Stimulated activated naive CD8-positive, alpha-beta T cell treated with anti-CD3 and anti-CD28 coated beads, Interleukin-15, amount 100 ng/mL, for 72 hours (primary cell): ENCODE data around the gene KIF4A.
A peak's percentile ranks its signal among the peaks of the same experiment; 100 is the strongest.

ENCODE experiments used
- ATAC-seq: fragments of 150-1000 bp; cut with Tn5 transposase; 2 replicates; pipeline ENCODE4 v1.10.0; 2021; ENCODE audit warnings: mild to moderate bottlenecking, moderate library complexity
- DNase-seq, 2 donors: peaks; one replicate each; pipeline ENCODE4 v3.0.0; 2021 to 2022
- H3K27ac Mint-ChIP-seq, 2 donors: one replicate each; pipeline ENCODE4 v1.8.0; 2022; ENCODE audit warnings: mild to moderate bottlenecking in 2 of 2, mixed read lengths in 2 of 2, moderate library complexity in 2 of 2
- H3K27me3 Mint-ChIP-seq: one replicate; pipeline ENCODE4 v1.8.0; 2022; ENCODE audit warnings: mixed read lengths
- H3K4me1 Mint-ChIP-seq: one replicate; pipeline ENCODE4 v1.8.0; 2022; ENCODE audit warnings: mild to moderate bottlenecking, mixed read lengths
- H3K4me3 Mint-ChIP-seq, 2 donors: one replicate each; pipeline ENCODE4 v1.8.0; 2022; ENCODE audit warnings: mild to moderate bottlenecking in 2 of 2, mixed read lengths in 2 of 2, moderate library complexity in 1 of 2
- H3K9me3 Mint-ChIP-seq, 2 donors: one replicate each; pipeline ENCODE4 v1.8.0; 2022; ENCODE audit warnings: mixed read lengths in 2 of 2

KIF4A gene

DNA sequence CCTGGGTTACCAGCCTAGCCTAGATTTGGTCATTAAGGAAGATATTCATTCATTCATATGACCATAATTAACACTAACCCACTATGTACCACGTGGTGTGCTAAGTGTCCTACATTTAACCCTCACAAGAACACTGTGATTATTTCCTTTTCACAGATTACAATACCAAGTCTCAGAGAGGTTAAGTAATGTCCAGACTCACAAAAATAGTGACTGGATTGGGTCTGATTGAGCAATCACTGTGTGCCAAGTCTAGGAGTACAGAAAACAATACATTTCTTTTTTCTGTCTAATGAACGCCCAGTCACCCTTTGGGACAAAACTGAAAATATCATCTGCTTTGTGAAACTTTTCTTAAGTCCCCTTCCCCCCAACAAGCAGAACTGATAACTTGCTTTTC, 147.1 kb downstream of the KIF4A start:
- ATAC-seq, result no peak
- no peak for DNase-seq
- no peak overlapping the region for H3K27ac Mint-ChIP-seq
- no peaks in the 10 kb centered on the region for H3K9me3 Mint-ChIP-seq
- H3K4me1 Mint-ChIP-seq, result peaks cover 34% of the 10 kb centered on the region
- no peak overlapping the region for H3K4me3 Mint-ChIP-seq
- peaks cover 37% of the 10 kb centered on the region for H3K27me3 Mint-ChIP-seq

DNA sequence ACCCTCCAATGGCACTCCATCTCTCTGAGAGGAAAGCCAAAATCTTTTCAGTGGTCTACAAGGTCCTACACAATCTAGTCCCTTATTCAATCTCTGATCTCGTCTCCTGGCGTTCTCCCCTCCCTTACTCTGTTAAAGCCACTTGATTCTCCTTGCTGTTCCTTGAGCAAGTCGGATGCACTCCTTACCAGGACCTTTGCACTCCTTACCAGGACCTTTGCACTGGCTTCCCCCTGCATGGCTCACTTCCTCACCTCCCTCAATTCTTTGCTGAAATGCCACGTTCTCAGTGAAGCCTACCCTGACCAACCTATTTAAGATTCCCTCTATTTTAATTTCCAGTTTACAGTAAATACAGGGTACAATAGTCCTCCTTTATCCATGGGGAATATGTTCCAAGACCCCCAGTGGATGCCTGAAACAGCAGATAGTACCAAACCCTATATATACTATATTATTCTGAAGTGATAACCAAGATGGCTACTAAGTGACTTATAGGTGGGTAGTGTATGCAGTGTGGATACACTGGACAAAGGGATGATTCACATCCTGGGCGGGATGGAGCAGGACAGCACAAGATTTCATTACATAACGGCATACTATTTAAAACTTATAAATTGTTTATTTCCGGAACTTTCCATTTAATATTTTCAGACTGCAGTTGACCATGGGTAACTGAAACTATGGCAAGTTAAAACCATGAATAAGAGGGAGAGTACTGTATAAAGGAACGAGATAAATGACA, 148.2 kb downstream of the KIF4A start:
- DNase-seq (no peak), ATAC-seq (no peak)
- H3K27me3 Mint-ChIP-seq, result peaks cover 48% of the 10 kb centered on the region
- H3K4me3 Mint-ChIP-seq, result no peak overlapping the region
- H3K9me3 Mint-ChIP-seq, result no peaks in the 10 kb centered on the region
- H3K4me1 Mint-ChIP-seq, result peaks cover 31% of the 10 kb centered on the region
- H3K27ac Mint-ChIP-seq, result no peak overlapping the region

DNA sequence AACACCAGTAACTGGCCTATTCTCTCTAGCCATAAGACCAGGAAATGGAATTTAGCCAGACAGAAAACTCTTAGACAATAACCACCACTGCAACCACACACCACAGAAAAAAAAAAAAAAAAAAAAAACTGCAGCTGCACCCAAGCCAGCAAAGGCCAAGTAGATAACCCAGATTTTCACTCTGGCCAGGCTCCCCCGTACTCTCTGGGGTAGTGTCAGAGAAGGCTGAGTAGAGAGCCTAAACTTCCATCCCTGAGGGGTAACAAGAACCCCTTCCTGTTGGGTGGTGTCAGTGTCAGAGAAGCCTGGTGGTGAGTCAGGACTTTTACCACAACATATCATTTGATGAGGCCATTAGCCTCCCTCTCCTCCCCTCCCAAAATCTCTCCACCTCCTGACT, 149.1 kb downstream of the KIF4A start:
- Mint-ChIP-seq H3K4me1 (peaks cover 22% of the 10 kb centered on the region), H3K4me3 (no peak overlapping the region), H3K27me3 (peaks cover 49% of the 10 kb centered on the region), H3K9me3 (no peaks in the 10 kb centered on the region), H3K27ac (peak overlapping the region; percentile 25 to 93)
- DNase-seq (peak in 1 of 2 donors; percentile 29), ATAC-seq (peak; percentile 81)

DNA sequence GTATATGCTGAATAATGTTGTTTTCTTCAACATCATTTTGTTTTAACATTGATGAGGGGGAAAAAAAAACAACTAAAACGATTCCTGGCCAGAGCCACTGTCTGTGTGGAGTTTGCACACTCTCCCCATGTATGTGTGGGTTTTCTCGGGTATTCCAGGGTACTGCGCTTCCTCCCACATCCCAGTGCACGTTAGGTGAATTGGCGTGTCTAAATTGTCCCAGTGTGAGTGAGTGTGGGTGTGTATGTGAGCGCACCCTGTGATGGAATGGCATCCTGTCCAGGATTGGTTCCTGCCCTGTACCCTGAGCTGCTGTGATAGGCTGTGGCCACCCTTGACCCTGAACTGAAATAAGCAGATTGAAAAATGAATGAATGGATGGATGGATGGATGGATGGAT, 152.3 kb downstream of the KIF4A start:
- Mint-ChIP-seq H3K4me3 (no peak overlapping the region), H3K27ac (no peak overlapping the region), H3K9me3 (no peaks in the 10 kb centered on the region), H3K27me3 (peaks cover 60% of the 10 kb centered on the region), H3K4me1 (peaks cover 19% of the 10 kb centered on the region)
- no peak for ATAC-seq
- no peak for DNase-seq

DNA sequence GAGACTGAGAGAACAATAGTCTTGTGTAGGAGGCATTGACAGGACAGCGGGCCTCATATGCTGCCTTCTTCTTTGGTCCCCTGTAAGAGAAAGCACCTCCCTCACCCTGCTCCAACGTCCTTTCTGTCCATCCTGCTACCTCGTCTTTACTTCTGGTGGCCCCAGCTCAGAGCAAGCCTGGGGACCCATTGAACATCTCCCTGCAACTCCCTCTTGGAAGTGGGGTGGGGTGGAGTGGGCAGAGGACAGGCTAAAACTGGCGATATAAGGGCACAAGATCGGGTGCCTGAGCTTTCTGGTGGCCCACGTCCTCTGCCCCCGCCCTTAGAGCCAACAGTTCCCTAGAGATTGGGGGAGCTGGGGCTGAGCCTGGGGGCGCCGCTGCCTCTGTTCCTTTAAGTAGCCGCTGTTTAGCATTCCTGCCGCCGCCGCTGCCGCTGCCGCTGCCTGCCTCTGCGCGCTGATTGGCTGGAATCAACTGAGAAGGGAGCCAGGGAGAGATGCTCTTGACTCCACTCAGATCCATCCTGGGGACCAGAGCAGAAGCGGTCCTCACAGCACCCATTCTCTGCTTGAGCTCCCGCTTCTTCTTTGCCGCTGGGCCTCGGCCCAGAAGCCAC, 154.5 kb downstream of the KIF4A start, which contains the start of gene DLG3:
Gene DLG3, plus strand, starts transcription at position 510 of the 620 bp plus-strand sequence. CDS start 367 bp downstream, outside the sequence.
- H3K4me3 Mint-ChIP-seq, result peak within 1 kb of the TSS; percentile 29 to 61
- H3K27me3 Mint-ChIP-seq, result peaks cover 48% of the 10 kb centered on the region
- DNase-seq (peak in 1 of 2 donors; percentile 30), ATAC-seq (peak; percentile 55)
- H3K4me1 Mint-ChIP-seq, result peaks cover 6% of the 10 kb centered on the region
- H3K27ac Mint-ChIP-seq, result peak within 1 kb of the TSS in 1 of 2 donors; percentile 80
- no peaks in the 10 kb centered on the region for H3K9me3 Mint-ChIP-seq

DNA sequence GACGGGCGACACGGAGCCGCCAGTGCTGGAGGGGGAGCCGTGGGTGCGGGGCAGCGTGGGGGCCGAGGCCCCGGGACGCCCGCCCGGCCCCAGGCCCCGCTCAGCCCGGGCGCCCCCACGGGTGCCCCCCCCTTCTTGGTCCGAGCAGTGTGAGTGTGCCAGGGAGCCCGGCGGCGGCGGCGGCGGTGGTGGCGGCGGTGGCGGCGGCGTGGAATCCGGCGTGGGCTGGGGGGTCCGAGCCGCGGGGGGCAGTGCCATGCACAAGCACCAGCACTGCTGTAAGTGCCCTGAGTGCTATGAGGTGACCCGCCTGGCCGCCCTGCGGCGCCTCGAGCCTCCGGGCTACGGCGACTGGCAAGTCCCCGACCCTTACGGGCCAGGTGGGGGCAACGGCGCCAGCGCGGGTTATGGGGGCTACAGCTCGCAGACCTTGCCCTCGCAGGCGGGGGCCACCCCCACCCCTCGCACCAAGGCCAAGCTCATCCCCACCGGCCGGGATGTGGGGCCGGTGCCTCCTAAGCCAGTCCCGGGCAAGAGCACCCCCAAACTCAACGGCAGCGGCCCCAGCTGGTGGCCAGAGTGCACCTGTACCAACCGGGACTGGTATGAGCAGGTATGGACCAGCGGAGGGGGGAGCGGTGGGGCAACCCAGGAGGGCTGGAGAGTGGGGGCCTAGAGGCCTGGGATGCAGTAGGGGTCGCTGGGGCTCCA, 155.2 kb downstream of the KIF4A start:
- Mint-ChIP-seq H3K4me1 (peaks cover 6% of the 10 kb centered on the region), H3K9me3 (no peaks in the 10 kb centered on the region), H3K27ac (no peak overlapping the region), H3K4me3 (peak overlapping the region; percentile 29 to 61), H3K27me3 (peaks cover 48% of the 10 kb centered on the region)
- ATAC-seq (peak; percentile 72), DNase-seq (no peak)

DNA sequence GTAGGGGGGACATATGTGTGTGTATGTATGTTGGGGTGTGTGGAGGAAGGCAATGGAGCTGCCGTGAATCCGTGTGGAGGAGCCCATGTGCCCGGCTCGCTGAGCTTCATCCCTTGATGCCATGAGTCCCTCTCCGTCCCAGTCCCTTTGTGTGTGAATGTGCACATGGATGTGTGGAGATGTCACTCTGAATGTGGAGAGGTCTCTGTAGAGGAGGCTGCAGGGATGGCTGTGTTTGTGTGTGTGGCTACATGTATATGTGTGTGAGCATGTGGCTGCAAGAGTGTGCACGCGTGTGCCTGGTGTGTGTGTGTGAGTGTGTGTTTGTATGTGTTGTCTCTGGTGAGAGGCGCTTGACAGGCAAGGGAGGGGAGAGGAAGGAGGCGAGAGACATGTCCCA, 156.0 kb downstream of the KIF4A start:
- ATAC-seq, result no peak
- Mint-ChIP-seq H3K4me3 (no peak overlapping the region), H3K9me3 (no peaks in the 10 kb centered on the region), H3K4me1 (peaks cover 6% of the 10 kb centered on the region), H3K27ac (no peak overlapping the region), H3K27me3 (peaks cover 41% of the 10 kb centered on the region)
- DNase-seq, result no peak

DNA sequence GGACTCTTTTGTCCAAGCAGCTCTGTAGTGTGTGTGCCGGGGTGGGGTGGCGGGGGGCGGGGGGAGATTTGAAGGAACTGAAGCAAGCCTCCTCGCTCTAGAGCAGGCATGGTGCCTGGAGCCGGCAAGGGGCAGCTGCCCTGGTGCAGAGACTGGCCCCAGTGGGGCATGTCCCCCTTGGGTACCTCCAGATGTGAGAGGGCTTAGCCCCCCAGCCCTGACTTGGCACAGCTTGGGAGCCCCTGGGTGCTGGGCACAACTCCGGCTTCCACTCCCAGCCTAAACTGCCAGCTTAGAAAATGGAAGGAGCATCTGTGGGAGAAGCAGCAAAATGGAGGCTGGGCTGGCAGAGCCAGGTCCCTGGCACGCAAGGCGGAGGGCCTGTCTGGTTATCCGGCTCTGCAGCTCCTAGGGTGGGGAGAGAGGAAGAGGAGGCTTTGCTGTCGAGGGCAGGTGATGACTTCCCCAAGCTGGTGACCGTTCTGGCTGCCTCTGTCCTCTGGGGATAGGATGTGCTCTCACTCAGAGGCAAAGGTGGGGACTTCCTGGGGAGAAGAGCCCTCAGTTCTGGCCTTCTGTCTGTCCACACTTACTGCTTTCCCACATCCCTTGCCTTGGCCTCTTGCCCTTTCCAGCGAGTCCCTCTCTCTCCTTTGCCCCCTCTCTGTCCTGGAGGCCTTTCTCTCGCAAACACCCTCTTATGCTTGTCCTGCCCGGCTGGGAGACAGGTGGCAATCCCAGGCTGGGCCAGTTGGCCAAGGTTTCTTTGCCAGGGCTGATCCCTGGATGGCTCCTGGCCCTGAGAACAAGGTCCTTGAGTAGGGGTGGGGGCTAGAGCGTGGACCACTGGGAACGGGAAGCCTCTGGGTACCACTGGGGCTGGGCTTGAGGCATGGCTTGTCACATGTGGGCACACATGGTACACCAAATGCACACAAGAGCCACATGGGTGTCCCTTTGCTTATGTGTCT, 156.8 kb downstream of the KIF4A start:
- no peak for ATAC-seq
- Mint-ChIP-seq H3K27ac (no peak overlapping the region), H3K27me3 (peaks cover 34% of the 10 kb centered on the region), H3K9me3 (no peaks in the 10 kb centered on the region), H3K4me1 (peaks cover 8% of the 10 kb centered on the region), H3K4me3 (no peak overlapping the region)
- DNase-seq, result no peak

DNA sequence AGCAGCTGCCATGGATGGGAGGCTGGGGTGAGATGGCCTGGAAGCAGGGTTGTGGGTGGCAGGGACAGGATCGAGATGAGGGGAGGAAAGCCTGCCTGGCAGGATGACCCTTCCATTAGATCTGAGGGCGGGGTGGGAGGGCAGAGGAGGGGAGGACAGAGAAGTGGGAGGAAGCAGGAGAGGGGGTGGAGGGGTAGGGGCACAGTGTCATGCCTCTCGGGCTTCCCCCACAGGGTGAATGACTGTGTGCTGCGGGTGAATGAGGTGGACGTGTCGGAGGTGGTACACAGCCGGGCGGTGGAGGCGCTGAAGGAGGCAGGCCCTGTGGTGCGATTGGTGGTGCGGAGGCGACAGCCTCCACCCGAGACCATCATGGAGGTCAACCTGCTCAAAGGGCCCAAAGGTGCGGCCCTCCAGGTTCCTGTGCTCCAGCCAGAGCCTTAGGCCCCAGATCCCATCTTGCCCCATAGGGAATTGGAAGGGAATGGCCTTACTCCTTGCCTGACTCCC, 159.6 kb downstream of the KIF4A start:
- ATAC-seq (no peak), DNase-seq (no peak)
- no peaks in the 10 kb centered on the region for H3K9me3 Mint-ChIP-seq
- peaks cover 28% of the 10 kb centered on the region for H3K4me1 Mint-ChIP-seq
- peaks cover 13% of the 10 kb centered on the region for H3K27me3 Mint-ChIP-seq
- H3K27ac Mint-ChIP-seq, result no peak overlapping the region
- H3K4me3 Mint-ChIP-seq, result no peak overlapping the region

DNA sequence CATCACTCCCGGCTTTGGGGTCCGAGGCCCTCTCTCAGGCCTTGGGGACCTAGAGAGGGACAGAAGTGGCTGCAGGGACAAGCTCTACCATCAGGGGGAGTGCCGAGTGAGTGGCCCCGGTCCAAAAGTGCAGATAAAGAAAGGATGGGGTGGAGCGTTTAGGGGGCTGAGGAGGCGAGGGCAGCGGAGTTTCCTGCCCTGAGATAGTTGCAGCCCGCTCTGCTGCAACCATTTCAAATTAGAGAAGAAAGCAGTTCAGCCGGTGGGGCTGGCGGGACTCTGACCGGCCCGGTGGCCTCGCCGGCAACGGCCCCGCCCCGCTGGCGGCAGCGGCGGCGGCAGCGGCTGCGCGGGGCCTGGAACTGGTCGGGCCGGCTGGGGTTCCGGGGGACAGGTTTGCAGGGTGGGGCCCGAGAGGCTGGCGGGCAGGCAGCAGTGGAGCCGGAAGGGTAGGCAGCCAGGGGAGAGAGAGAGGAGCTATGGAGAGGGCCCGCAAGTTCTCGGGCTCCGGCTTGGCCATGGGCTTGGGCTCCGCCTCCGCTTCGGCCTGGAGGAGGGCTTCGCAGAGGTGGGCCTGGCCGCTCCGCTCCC, 162.3 kb downstream of the KIF4A start:
- Mint-ChIP-seq H3K27ac (peak overlapping the region; percentile 94 to 96), H3K9me3 (no peaks in the 10 kb centered on the region), H3K27me3 (no peaks in the 10 kb centered on the region), H3K4me1 (peaks cover 49% of the 10 kb centered on the region), H3K4me3 (peak overlapping the region; percentile 92 to 97)
- DNase-seq (peak; percentile 68 to 70), ATAC-seq (peak; percentile 62)

DNA sequence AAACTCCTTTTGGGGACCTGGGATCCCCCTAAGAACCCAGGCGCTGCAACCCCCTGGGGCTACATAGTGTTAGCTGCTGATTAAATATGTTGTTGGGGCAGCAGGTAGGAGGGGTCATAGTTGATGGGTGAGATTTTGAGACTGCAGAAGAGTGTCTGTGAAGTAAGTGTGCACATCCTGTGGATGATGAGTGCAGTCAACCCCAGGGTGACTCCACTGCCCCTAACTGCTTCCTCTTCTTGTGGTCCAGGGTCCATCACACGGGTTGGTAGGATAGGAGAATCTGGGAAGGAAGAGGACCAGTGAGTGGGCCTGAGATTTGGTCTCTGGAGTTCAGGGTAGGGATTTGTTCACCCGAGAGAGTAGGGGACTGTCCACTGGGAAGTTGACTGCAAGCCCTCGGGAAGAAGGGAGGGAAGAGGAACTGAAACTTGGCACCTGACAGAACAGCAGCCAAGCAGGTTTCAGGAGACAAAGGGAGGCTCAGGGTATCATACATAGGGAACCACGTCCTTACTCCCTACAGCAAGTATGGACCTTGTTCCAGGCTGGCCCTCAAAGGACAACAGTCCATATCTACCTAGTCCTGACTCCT, 163.2 kb downstream of the KIF4A start:
- peak overlapping the region; percentile 86 to 93 for H3K27ac Mint-ChIP-seq
- peak; percentile 14 for ATAC-seq
- H3K9me3 Mint-ChIP-seq, result no peaks in the 10 kb centered on the region

DNA sequence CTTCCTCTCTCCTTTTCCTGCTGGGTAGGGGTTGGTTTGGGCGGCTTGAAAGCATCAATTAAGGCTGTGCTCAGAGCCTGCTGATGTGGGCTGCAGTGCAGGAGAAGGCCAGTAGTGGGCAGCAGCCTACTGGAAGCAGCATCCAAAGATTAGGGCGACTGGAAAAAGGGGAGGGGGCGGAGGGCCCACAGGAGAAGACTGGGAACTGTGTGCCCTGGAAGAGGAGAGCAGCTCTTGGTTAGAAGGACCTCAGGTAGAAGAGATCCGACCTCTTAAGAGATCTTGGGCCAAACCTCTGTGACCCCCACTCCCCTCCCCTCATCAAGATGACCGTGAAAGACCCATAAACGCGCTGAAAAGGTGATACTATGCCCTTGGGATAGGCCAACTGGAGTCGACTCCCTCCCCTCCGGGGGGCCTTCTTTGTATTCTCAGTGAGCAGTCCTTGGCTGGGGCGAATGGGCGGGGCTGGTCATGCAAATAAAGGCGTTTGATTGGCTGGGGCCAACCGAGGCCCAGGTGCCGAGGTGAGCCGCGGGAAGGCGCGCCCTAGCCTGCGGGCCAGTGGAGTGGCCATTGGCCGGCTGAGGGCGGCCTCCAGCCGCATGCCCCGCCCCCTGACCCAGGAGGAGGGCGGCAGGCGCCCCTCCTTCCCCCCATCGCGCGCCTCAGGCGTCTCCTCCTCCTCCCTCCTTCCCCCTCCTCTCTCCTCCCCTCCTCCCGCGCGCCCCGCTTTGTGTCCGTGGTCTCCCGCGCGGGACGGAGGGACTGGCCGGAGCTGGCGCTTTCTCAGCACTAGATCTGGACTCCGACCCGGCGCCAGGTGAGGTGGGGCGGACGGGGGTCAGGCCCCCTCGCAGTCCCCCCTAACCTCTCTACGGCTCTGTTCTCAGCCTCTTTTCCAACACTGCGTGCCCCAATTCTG, 164.8 kb downstream of the KIF4A start:
- Mint-ChIP-seq H3K27me3 (no peaks in the 10 kb centered on the region), H3K27ac (peak overlapping the region; percentile 95 to 98), H3K9me3 (no peaks in the 10 kb centered on the region), H3K4me1 (peaks cover 51% of the 10 kb centered on the region), H3K4me3 (peak overlapping the region; percentile 87 to 93)
- DNase-seq (peak; percentile 72 to 85), ATAC-seq (peak; percentile 77)

More for the DNA sequence above, 163.2 kb downstream of the KIF4A start:
- peaks cover 51% of the 10 kb centered on the region for H3K4me1 Mint-ChIP-seq
- peak overlapping the region; percentile 92 to 97 for H3K4me3 Mint-ChIP-seq
- DNase-seq, result no peak
- no peaks in the 10 kb centered on the region for H3K27me3 Mint-ChIP-seq
